ENCODE data around the gene EVA1A.

The EVA1A gene

GRCh38 chr2:75589391-75590105 is 28.8 kb upstream of the EVA1A start:
- DNase-seq: no peak

- DNase-seq: no peak
Measured at GRCh38 chr2:75587954-75588587, 27.3 kb upstream of the EVA1A start.

DNA sequence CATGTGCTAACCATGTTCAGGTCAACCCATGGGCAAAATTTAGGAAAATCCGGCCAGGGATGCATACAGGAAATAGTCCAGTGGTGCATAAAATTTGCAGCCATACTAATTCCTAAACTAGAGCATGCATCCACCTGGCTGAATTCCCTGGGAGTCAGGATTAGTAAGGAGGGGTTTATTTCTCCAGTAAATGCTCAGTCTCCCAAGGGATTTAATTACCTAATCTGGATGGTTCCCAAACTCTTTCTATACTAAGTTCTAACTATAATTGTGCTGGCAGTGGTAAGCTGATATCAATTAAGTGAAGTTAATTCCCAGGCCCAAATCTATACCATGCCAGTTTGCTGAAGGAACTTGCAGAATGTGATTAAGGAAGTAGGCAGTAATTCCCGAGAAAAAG is 26.2 kb upstream of the EVA1A start:
- DNase-seq: no peak

DNA sequence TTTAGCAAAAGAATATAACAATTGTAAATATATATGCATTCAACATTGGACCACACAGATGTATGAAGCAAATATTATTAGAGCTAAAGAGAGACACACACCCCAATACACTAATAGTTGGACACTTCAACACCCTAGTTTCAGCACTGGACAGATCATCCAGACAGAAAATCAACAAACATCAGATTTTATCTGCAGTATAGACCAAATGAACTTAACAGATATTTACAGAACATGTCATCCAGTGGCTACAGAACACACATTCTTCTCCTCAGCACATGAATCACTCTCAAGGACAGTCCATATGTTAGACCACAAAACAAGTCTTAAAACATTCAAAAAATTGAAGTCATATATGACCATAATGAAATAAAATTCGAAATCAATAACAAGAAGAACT is 22.1 kb upstream of the EVA1A start:
- no peak for DNase-seq

DNA sequence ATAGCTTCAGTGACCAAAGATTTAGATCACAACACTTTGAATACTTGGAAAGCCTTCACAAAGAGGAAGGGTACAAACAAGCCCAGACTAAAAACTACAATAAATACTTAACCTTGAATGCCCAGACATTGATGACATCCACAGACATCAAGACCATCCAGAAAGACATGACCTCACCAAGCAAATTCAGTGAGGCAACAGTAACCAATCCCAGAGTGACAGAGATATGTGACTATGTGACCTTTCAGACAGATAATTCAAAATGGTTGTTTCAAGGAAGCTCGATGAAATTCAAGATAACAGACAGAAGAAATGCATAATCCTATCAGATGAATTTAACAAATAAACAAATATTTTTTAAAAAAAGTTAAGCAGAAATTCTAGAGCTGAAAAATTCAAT is 19.9 kb upstream of the EVA1A start:
- DNase-seq: no peak

- no peak for DNase-seq
Measured at GRCh38 chr2:75580156-75580555, 19.4 kb upstream of the EVA1A start.

DNA sequence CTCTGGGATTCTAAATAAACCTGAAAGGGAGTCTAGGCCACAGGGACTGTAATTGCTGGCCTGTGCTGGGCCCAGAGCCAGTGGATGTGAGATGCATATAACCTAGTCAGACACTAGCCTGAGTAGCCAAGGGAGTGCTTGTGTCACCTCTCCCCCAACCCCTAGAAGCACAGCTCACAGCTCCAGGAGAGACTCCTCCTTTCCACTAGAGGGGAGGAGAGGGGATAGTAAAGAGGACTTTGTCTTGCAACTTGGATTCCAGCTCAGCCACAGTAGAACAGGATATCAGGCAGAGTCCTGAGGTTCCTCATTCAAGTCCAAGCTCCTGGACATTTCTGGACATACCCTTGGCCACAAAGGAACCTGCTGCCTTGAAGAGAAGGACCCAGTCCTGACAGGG is 18.4 kb upstream of the EVA1A start:
- no peak for DNase-seq

- DNase-seq: no peak
Measured at GRCh38 chr2:75577280-75577679, 16.5 kb upstream of the EVA1A start.

GRCh38 chr2:75574106-75574505 is 13.4 kb upstream of the EVA1A start:
- DNase-seq: no peak

DNA sequence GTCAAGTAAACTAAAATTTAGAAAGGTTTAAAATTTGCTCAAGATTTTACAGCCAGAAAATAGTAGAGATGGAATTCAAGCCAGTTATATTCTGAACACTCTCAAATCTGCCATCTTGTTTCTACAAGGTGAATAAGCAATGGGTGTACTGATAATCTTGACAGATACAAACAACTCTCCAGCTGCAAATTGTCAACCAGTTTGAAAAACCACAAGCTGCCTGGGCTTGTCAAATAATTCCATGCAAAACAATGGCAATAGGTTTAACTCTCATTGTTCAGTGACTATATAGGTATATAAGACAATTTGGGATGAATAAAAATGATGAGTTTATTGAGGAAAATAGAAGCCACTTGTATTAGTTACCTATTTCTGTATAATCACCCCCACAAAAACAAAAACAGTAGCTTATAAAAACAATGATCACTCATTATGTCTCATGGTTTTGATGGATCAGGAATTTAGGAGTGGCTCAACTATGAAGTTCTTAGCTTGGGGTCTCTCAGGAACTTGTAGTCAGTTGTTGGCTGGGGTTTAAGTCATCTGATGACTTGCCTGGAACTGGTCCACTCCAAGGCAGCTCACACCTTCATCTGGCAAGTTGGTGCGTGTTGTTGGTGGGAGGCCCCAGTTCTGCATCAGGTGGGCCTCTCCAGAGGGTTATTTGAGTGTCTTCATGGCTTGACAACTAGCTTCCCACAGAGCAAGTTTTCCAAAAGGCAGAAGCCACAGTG is 12.6 kb upstream of the EVA1A start:
- no peak for DNase-seq

GRCh38 chr2:75571730-75572430 is 11.1 kb upstream of the EVA1A start:
- peak; percentile 33 for DNase-seq

DNA sequence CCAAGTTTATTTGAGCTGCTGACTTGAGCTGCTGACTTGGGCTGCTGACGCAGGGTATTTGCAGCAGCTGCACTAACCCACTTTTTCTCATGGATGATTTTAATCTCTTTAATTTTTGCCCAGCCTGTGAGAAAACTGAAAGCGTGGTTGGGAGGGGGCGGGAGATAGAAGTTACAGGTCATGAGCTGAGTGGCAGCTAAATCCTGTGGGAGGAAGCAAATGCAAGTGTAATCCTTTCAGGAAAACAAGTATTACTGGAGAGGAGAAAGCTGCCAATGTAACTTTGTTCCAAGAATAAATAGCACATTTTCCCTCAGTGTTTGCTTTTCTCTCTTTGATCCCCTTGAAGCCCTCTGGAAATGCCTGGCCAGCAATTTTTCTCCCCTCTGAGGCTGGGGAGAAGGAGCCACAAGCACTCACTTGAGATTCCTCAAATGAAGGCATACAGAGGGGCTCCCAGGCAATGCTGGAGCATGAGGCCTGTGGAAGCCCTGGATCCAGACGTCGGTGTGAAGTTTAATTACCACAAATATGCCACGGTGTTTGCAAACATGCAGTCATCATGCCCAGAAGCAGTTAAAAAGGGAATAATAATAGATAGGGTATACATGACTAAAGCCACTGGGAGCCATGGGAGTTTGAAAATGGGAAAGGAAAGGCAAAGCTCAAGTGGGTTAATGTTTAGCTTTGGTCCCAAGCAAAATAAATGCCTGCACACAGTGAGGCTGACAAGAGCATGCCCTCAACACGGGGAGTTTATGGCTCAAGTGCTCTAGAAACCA is 10.4 kb upstream of the EVA1A start:
- peak; percentile 88 for DNase-seq

- DNase-seq: no peak
Measured at GRCh38 chr2:75570024-75570947, 9.5 kb upstream of the EVA1A start.

- no peak for DNase-seq
Measured at GRCh38 chr2:75569546-75569945, 8.8 kb upstream of the EVA1A start.

GRCh38 chr2:75568174-75568573 is 7.4 kb upstream of the EVA1A start:
- DNase-seq: no peak

GRCh38 chr2:75565472-75566462 is 5.0 kb upstream of the EVA1A start:
- DNase-seq: peak; percentile 76

- DNase-seq: no peak
Measured at GRCh38 chr2:75564713-75565359, 4.1 kb upstream of the EVA1A start.

GRCh38 chr2:75564026-75564688 is 3.4 kb upstream of the EVA1A start:
- DNase-seq: no peak

DNA sequence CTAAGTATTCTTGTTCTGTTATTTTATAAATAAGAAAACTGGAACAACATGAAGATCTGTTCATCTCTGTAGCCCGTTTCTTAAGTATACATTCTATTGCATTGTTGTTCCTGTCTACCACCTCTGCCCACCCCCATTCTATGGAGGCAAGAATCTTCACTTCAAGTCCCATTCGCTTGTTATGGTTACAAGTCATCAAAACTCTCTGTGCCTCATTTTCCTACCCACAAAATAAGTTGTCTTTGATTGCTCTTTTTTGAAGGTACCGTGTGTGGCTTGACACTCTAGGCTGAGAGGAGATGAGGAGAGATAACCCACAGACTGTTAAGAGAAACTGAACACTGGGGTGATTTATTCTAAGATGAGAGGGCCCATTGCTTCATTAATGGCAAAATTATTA is 2.9 kb upstream of the EVA1A start:
- DNase-seq: no peak
